ENCODE results near the gene NCAPG2.
"Not testable (repeated sequence)": the region's sequence is repeated elsewhere in the genome, so short reads cannot be mapped to it uniquely, and the experiment has no call there.

Gene NCAPG2

GRCh38 chr7:158626289-158626688, 78.3 kb downstream of the NCAPG2 start:
- not testable (repeated sequence) for DNase-seq (ENCODE audit: low spot score)

- no peak for DNase-seq (ENCODE audit: low spot score)
These were observed 81.4 kb downstream of the NCAPG2 start for GRCh38 chr7:158623241-158623640.

- no peak for DNase-seq (ENCODE audit: low spot score)
These were observed 83.7 kb downstream of the NCAPG2 start for GRCh38 chr7:158620839-158621441.

GRCh38 chr7:158620418-158620817, 84.2 kb downstream of the NCAPG2 start:
- DNase-seq (ENCODE audit: low spot score): no peak

GRCh38 chr7:158618745-158619140, 85.9 kb downstream of the NCAPG2 start:
- no peak for DNase-seq (ENCODE audit: low spot score)

GRCh38 chr7:158617737-158618128, 86.9 kb downstream of the NCAPG2 start:
- DNase-seq (ENCODE audit: low spot score): no peak

- no peak for DNase-seq (ENCODE audit: low spot score)
These were observed 88.6 kb downstream of the NCAPG2 start for GRCh38 chr7:158616050-158616449.

- no peak for DNase-seq (ENCODE audit: low spot score)
These were observed 89.9 kb downstream of the NCAPG2 start for GRCh38 chr7:158614700-158615099.

GRCh38 chr7:158613481-158613880, 91.1 kb downstream of the NCAPG2 start:
- no peak for DNase-seq (ENCODE audit: low spot score)

- no peak for DNase-seq (ENCODE audit: low spot score)
These were observed 92.1 kb downstream of the NCAPG2 start for GRCh38 chr7:158612546-158612945.

GRCh38 chr7:158611541-158611940, 93.1 kb downstream of the NCAPG2 start:
- DNase-seq (ENCODE audit: low spot score): no peak

GRCh38 chr7:158609313-158609974, 95.2 kb downstream of the NCAPG2 start:
- DNase-seq (ENCODE audit: low spot score): no peak

GRCh38 chr7:158607563-158607962, 97.0 kb downstream of the NCAPG2 start:
- DNase-seq (ENCODE audit: low spot score): no peak

GRCh38 chr7:158606671-158607424, 97.8 kb downstream of the NCAPG2 start:
- no peak for DNase-seq (ENCODE audit: low spot score)

- DNase-seq (ENCODE audit: low spot score): no peak
These were observed 98.5 kb downstream of the NCAPG2 start for GRCh38 chr7:158606129-158606528.

- DNase-seq (ENCODE audit: low spot score): no peak
These were observed 100.5 kb downstream of the NCAPG2 start for GRCh38 chr7:158603773-158604755.

- no peak for DNase-seq (ENCODE audit: low spot score)
These were observed 101.5 kb downstream of the NCAPG2 start for GRCh38 chr7:158602905-158603772.

- DNase-seq (ENCODE audit: low spot score): no peak
These were observed 102.6 kb downstream of the NCAPG2 start for GRCh38 chr7:158602041-158602440.

- DNase-seq (ENCODE audit: low spot score): no peak
These were observed 103.5 kb downstream of the NCAPG2 start for GRCh38 chr7:158601090-158601489.

GRCh38 chr7:158596745-158597144, 107.9 kb downstream of the NCAPG2 start:
- DNase-seq (ENCODE audit: low spot score): no peak

- no peak for DNase-seq (ENCODE audit: low spot score)
These were observed 108.3 kb downstream of the NCAPG2 start for GRCh38 chr7:158596309-158596708.

Data from CD4-positive, alpha-beta T cell treated with Interleukin-15 for 4 hours (primary cell).